ENCODE data around the gene CD207.

- TF ChIP-seq POLR2A (IDR thresholded peaks at IDR 0.05), result no peak
- TF ChIP-seq, protein P1, sequence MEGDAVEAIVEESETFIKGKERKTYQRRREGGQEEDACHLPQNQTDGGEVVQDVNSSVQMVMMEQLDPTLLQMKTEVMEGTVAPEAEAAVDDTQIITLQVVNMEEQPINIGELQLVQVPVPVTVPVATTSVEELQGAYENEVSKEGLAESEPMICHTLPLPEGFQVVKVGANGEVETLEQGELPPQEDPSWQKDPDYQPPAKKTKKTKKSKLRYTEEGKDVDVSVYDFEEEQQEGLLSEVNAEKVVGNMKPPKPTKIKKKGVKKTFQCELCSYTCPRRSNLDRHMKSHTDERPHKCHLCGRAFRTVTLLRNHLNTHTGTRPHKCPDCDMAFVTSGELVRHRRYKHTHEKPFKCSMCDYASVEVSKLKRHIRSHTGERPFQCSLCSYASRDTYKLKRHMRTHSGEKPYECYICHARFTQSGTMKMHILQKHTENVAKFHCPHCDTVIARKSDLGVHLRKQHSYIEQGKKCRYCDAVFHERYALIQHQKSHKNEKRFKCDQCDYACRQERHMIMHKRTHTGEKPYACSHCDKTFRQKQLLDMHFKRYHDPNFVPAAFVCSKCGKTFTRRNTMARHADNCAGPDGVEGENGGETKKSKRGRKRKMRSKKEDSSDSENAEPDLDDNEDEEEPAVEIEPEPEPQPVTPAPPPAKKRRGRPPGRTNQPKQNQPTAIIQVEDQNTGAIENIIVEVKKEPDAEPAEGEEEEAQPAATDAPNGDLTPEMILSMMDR (IDR thresholded peaks at IDR 0.05), result no peak
- no peak for TF ChIP-seq POLR2AphosphoS5 (IDR thresholded peaks at IDR 0.05)
- TF ChIP-seq EP300 (IDR thresholded peaks at IDR 0.05), result no peak
Observed at GRCh38 chr2:70854411-70854810, 18.8 kb upstream of the CD207 start.
